Parathyroid adenoma (tissue), 2 donors: Measurements from ENCODE around the gene PLEKHG5.
A peak's percentile ranks its signal among the peaks of the same experiment; 100 is the strongest.

Source experiments
- H2AFZ ChIP-seq: fragments of 300-600 bp; sonication (generic); one replicate; pipeline ENCODE4 v1.7.0; 2017; ENCODE audit warnings: antibody characterized with exemption, mild to moderate bottlenecking
- H3K27ac ChIP-seq: fragments of 300-600 bp; sonication (generic); one replicate; pipeline ENCODE4 v1.7.0; 2017
- H3K27me3 ChIP-seq: fragments of 300-600 bp; sonication (generic); one replicate; pipeline ENCODE4 v1.7.0; 2017; ENCODE audit warnings: low read length; ENCODE audit not compliant: control insufficient read depth, insufficient read depth
- H3K36me3 ChIP-seq: fragments of 300-600 bp; sonication (generic); one replicate; pipeline ENCODE4 v1.7.0; 2017; ENCODE audit warnings: low read length; ENCODE audit not compliant: control insufficient read depth, insufficient read depth
- H3K4me1 ChIP-seq: fragments of 300-600 bp; sonication (generic); one replicate; pipeline ENCODE4 v1.7.0; 2017; ENCODE audit warnings: control low read depth
- H3K4me2 ChIP-seq: fragments of 300-600 bp; sonication (generic); one replicate; pipeline ENCODE4 v1.7.0; 2017; ENCODE audit warnings: low read length
- H3K4me3 ChIP-seq: fragments of 300-600 bp; sonication (generic); one replicate; pipeline ENCODE4 v1.7.0; 2017; ENCODE audit warnings: low read depth, low read length
- H3K79me2 ChIP-seq: fragments of 300-600 bp; sonication (generic); one replicate; pipeline ENCODE4 v1.7.0; 2017; ENCODE audit warnings: control low read depth
- H3K9ac ChIP-seq: fragments of 300-600 bp; sonication (generic); one replicate; pipeline ENCODE4 v1.7.0; 2017; ENCODE audit warnings: mild to moderate bottlenecking
- H3K9me3 ChIP-seq: fragments of 300-600 bp; sonication (generic); one replicate; pipeline ENCODE4 v1.7.0; 2017; ENCODE audit warnings: low read length; ENCODE audit not compliant: control insufficient read depth
- CTCF ChIP-seq: fragments of 300-600 bp; sonication (generic); IDR thresholded peaks from one replicate; pipeline ENCODE4 v1.7.0; 2017; ENCODE audit warnings: antibody characterized with exemption, mild to moderate bottlenecking
- donor health status: primary hyperparathyroidism.

The PLEKHG5 gene

GRCh38 chr1:6491966-6492365, 499 bp upstream of the PLEKHG5 start:
- TF ChIP-seq CTCF, result no peak
- Histone ChIP-seq H3K27me3 (no peaks in the 10 kb centered on the region), H3K79me2 (no peaks in the 10 kb centered on the region), H3K9me3 (no peaks in the 10 kb centered on the region), H3K27ac (no peak overlapping the region), H3K4me3 (no peak overlapping the region), H2AFZ (no peak overlapping the region), H3K36me3 (no peaks in the 10 kb centered on the region), H3K4me2 (no peak overlapping the region), H3K9ac (no peak overlapping the region), H3K4me1 (peaks cover 7% of the 10 kb centered on the region)

- Histone ChIP-seq H3K27ac (peak overlapping the region; percentile 41), H3K9ac (peak overlapping the region; percentile 3), H3K27me3 (peaks cover 3% of the 10 kb centered on the region), H3K4me1 (peaks cover 3% of the 10 kb centered on the region), H2AFZ (peak overlapping the region; percentile 61), H3K36me3 (no peaks in the 10 kb centered on the region), H3K79me2 (no peaks in the 10 kb centered on the region), H3K4me3 (peak overlapping the region; percentile 90), H3K4me2 (peak overlapping the region; percentile 92), H3K9me3 (no peaks in the 10 kb centered on the region)
- no peak for TF ChIP-seq CTCF
These were observed 402 bp downstream of the PLEKHG5 start for GRCh38 chr1:6491081-6491449.

- Histone ChIP-seq H3K4me1 (peaks cover 1% of the 10 kb centered on the region), H3K27me3 (peaks cover 6% of the 10 kb centered on the region), H3K9me3 (no peaks in the 10 kb centered on the region), H3K9ac (peak overlapping the region; percentile 3), H3K36me3 (no peaks in the 10 kb centered on the region), H3K27ac (peak overlapping the region; percentile 41), H2AFZ (peak overlapping the region; percentile 61), H3K79me2 (no peaks in the 10 kb centered on the region), H3K4me2 (peak overlapping the region; percentile 92), H3K4me3 (peak overlapping the region; percentile 90)
- TF ChIP-seq CTCF, result no peak
These were observed 1.0 kb downstream of the PLEKHG5 start for GRCh38 chr1:6490181-6491080.

GRCh38 chr1:6489799-6490180, 1.7 kb downstream of the PLEKHG5 start:
- H3K9me3 ChIP-seq, result no peaks in the 10 kb centered on the region
- no peaks in the 10 kb centered on the region for H3K36me3 ChIP-seq
- H3K27ac ChIP-seq, result no peak overlapping the region
- H3K79me2 ChIP-seq, result no peaks in the 10 kb centered on the region
- H3K9ac ChIP-seq, result no peak overlapping the region
- peaks cover 6% of the 10 kb centered on the region for H3K27me3 ChIP-seq
- H3K4me3 ChIP-seq, result peak overlapping the region; percentile 90
- no peaks in the 10 kb centered on the region for H3K4me1 ChIP-seq
- H2AFZ ChIP-seq, result peak overlapping the region; percentile 61
- H3K4me2 ChIP-seq, result peak overlapping the region; percentile 92
- TF ChIP-seq CTCF, result peak; percentile 72

- H3K4me2 ChIP-seq, result no peak overlapping the region
- no peaks in the 10 kb centered on the region for H3K4me1 ChIP-seq
- H2AFZ ChIP-seq, result no peak overlapping the region
- no peaks in the 10 kb centered on the region for H3K36me3 ChIP-seq
- TF ChIP-seq CTCF, result no peak
- H3K9me3 ChIP-seq, result no peaks in the 10 kb centered on the region
- peaks cover 6% of the 10 kb centered on the region for H3K27me3 ChIP-seq
- no peak overlapping the region for H3K9ac ChIP-seq
- H3K27ac ChIP-seq, result no peak overlapping the region
- no peak overlapping the region for H3K4me3 ChIP-seq
- no peaks in the 10 kb centered on the region for H3K79me2 ChIP-seq
These were observed 2.1 kb downstream of the PLEKHG5 start for GRCh38 chr1:6489383-6489765.
